ENCODE measurements around the gene TMEM147.
A peak's percentile ranks its signal among the peaks of the same experiment; 100 is the strongest.

The TMEM147 gene

DNA sequence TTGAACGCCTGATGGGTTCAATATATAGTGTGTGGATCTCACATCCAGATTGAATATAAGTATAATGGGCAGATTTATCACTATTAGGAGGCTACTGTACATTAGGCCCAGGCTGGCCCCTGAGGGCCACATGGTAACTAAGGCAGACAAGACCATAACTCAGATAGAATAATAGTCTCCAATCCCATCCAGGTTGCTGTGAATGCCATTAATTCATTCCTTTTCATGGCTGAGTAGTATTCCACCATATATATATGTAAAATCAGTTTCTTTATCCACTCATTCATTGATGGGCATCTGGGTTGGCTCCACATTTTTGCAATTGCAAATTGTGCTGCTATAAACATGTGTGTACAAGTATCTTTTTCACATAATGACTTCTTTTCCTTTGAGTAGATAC, 32.5 kb downstream of the TMEM147 start:
- no peak overlapping the region for H3K4me3 Mint-ChIP-seq
- H3K27me3 Mint-ChIP-seq (ENCODE audit: low read depth, poor library complexity): peaks cover 15% of the 10 kb centered on the region
- TF ChIP-seq, protein P1, sequence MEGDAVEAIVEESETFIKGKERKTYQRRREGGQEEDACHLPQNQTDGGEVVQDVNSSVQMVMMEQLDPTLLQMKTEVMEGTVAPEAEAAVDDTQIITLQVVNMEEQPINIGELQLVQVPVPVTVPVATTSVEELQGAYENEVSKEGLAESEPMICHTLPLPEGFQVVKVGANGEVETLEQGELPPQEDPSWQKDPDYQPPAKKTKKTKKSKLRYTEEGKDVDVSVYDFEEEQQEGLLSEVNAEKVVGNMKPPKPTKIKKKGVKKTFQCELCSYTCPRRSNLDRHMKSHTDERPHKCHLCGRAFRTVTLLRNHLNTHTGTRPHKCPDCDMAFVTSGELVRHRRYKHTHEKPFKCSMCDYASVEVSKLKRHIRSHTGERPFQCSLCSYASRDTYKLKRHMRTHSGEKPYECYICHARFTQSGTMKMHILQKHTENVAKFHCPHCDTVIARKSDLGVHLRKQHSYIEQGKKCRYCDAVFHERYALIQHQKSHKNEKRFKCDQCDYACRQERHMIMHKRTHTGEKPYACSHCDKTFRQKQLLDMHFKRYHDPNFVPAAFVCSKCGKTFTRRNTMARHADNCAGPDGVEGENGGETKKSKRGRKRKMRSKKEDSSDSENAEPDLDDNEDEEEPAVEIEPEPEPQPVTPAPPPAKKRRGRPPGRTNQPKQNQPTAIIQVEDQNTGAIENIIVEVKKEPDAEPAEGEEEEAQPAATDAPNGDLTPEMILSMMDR (IDR thresholded peaks at IDR 0.05): no peak
- H3K4me1 Mint-ChIP-seq: no peaks in the 10 kb centered on the region
- DNase-seq: no peak
- H3K9me3 Mint-ChIP-seq: peaks cover 57% of the 10 kb centered on the region
- no peak overlapping the region for H3K27ac Mint-ChIP-seq
- no peaks in the 10 kb centered on the region for H3K36me3 Mint-ChIP-seq (ENCODE audit: low read depth)

DNA sequence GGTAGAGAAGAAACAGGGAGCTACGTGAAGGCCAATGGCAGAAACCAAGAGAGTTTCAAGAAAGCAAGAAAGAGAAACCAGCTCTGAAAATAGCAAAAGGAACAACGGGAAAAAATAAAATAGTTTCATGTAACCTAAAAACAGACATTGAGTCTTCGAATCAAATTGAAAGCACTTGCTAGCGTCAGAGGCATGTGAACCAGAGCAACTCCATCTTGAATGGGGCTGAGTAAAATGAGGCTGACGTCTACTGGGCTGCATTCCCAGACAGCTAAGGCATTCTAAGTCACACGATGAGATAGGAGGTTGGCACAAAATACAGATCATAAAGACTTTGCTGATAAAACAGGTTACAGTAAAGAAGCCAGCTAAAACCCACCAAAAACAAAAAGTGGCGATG, 33.3 kb downstream of the TMEM147 start:
- H3K27me3 Mint-ChIP-seq (ENCODE audit: low read depth, poor library complexity): peaks cover 21% of the 10 kb centered on the region
- H3K4me1 Mint-ChIP-seq: no peaks in the 10 kb centered on the region
- H3K36me3 Mint-ChIP-seq (ENCODE audit: low read depth): no peaks in the 10 kb centered on the region
- no peak overlapping the region for H3K4me3 Mint-ChIP-seq
- H3K9me3 Mint-ChIP-seq: peaks cover 57% of the 10 kb centered on the region
- H3K27ac Mint-ChIP-seq: no peak overlapping the region
- TF ChIP-seq, protein P1 (IDR thresholded peaks at IDR 0.05): no peak
- no peak for DNase-seq

DNA sequence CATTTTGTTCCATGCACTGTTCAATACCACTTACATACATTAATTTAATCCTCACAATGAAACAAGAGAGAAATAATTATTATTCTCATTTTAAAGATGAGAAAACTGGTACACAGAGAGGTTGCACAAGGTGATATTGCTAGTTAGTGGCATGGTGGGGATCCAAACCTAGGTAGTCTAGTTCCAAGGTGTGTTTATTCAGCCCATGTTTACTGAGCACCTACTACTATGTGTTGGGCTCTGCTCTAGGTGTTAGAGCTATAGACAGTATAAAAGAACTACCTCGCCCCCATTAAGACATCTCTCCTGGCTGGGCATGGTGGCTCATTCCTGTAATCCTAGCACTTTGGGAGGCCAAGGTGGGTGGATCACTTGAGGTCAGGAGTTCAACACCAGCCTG, 37.3 kb downstream of the TMEM147 start:
- peaks cover 47% of the 10 kb centered on the region for H3K27me3 Mint-ChIP-seq (ENCODE audit: low read depth, poor library complexity)
- H3K4me1 Mint-ChIP-seq: no peaks in the 10 kb centered on the region
- DNase-seq: no peak
- no peak overlapping the region for H3K4me3 Mint-ChIP-seq
- TF ChIP-seq, protein P1 (IDR thresholded peaks at IDR 0.05): no peak
- peaks cover 18% of the 10 kb centered on the region for H3K9me3 Mint-ChIP-seq
- no peak overlapping the region for H3K27ac Mint-ChIP-seq
- H3K36me3 Mint-ChIP-seq (ENCODE audit: low read depth): no peaks in the 10 kb centered on the region

DNA sequence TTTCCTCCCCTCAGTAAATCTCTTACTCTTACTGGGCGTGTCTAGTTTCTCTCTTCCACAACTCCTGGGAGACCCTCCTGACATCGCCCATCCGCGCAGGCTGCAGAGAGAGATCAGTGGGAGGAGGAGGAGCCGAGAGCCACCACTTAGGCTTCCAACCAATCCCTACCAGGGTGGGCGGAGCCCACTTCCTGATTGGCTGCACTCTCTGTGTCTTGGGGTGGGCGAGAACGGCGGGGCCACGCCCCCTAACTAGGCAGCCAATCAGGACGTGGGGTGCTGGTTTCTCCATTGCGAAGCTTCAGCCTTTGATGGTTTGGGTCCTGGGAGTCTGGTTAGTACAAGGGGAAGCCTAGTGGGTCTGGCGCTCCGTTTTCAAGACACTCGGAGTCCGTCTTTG, 40.4 kb downstream of the TMEM147 start, which contains the start of gene PMIS2:
Gene PMIS2, plus strand, starts transcription at position 326 of the 400 bp plus-strand sequence. CDS start 87 bp downstream, outside the sequence.
- no peaks in the 10 kb centered on the region for H3K36me3 Mint-ChIP-seq (ENCODE audit: low read depth)
- TF ChIP-seq, protein P1 (IDR thresholded peaks at IDR 0.05): no peak
- peaks cover 67% of the 10 kb centered on the region for H3K27me3 Mint-ChIP-seq (ENCODE audit: low read depth, poor library complexity)
- peaks cover under 1% of the 10 kb centered on the region for H3K9me3 Mint-ChIP-seq
- DNase-seq: peak; percentile 38
- no peaks in the 10 kb centered on the region for H3K4me1 Mint-ChIP-seq
- no peak within 1 kb of the TSS for H3K27ac Mint-ChIP-seq
- H3K4me3 Mint-ChIP-seq: no peak within 1 kb of the TSS

DNA sequence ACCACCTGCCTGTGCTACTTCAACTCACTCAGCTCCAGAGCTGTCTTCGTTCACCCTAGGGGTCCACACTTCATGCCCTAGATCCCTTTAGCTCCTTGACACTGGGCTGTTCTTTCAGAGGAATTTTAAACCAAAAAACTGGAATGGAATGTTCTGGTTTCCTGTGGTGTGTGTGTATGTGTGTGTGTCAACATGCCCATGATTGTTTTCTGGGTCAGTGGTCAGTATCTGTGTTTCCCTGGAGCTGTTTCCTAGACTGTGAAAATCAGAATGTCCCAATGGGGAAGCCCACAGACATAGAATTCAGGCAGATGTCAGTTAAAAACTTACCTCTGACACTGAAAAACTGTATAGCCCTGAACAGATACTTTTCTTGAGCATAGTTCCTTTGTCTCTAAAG, 41.9 kb downstream of the TMEM147 start:
- Mint-ChIP-seq H3K27me3 (ENCODE audit: low read depth, poor library complexity) (peaks cover 72% of the 10 kb centered on the region), H3K4me1 (no peaks in the 10 kb centered on the region), H3K4me3 (no peak overlapping the region), H3K27ac (no peak overlapping the region), H3K9me3 (no peaks in the 10 kb centered on the region), H3K36me3 (ENCODE audit: low read depth) (no peaks in the 10 kb centered on the region)
- no peak for DNase-seq
- TF ChIP-seq, protein P1 (IDR thresholded peaks at IDR 0.05): no peak

DNA sequence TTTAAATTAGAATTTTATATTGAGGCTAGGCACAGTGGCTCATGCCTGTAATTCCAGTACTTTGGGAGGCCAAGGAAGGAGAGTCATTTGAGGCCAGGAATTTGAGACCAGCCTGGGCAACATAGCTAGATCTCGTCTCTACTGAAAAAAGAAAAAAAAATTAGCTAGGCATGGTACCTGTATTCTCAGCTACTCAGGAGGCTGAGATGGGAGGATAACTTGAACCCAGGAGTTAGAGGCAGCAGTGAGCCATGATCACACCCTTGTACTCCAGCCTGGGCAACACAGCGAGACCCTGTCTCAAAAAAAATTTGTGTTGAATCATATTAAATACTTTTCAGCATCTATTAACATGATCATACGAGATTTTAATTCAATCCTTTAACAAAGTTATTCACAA, 45.4 kb downstream of the TMEM147 start:
- Mint-ChIP-seq H3K9me3 (no peaks in the 10 kb centered on the region), H3K4me3 (no peak overlapping the region), H3K27me3 (ENCODE audit: low read depth, poor library complexity) (peaks cover 38% of the 10 kb centered on the region), H3K4me1 (no peaks in the 10 kb centered on the region), H3K36me3 (ENCODE audit: low read depth) (no peaks in the 10 kb centered on the region), H3K27ac (no peak overlapping the region)
- no peak for DNase-seq
- TF ChIP-seq, protein P1 (IDR thresholded peaks at IDR 0.05): no peak

Measured in nephron progenitor cell (in vitro differentiated cells).